CD4-positive, alpha-beta T cell treated with Interleukin-4 for 1 hour (primary cell): ENCODE results near the gene CTNNA2.

Source experiments
- DNase-seq, 2 donors: peaks; one replicate each; pipeline ENCODE4 v3.0.0-alpha.2; 2020 to 2022

Gene CTNNA2

DNA sequence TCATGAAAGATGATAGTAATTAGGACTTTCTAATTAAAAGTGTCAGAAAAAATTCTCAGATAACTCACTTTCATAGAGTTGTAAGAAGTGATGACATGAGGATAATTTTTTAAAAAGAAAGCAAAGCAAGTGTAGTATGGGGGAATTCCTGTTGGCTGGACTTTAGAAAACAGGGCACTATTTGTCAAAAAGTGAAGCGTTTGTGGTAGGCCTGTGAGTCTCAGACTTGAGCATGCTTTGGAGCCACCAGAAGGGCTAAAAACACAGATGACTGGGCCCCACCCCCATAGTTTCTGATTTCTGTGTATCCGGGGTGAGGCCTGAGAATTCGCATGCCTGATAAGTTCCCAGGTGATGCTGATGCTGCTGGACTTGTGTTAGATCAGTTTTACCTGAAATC, 1014.3 kb downstream of the CTNNA2 start:
- no peak for DNase-seq

DNA sequence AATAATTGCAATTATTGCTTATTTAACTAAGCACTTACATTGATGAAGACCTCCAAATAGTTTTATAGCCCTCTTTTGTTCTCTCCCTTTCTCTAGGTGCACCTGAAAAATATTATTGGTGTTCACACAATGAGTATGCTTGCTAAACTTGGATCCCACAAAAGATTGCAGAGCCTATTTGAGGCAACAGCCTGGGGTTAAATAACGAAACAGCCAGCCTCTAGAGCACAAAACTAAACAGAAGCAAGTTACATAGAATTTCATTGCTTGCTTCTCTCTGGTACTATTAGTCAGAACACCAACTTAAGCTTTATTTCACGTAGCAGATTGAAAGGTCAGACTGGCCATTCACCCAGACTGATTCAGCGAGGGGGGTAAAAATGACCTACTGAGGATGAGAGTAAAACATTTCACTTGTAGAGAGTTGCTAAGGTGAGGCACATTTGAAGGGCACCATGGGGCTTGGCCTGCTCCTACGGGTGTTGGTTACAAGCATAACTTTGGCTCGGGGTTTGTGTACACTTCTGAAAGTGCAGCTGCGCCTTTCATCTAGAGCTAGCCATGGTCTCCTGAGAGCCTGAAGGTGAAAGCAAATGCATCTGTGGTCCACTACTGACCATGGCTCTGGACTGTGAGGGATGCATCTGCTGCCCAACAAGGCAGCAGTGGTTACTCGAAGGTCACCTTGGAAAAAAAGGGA, 1016.8 kb downstream of the CTNNA2 start:
- DNase-seq, result no peak

DNA sequence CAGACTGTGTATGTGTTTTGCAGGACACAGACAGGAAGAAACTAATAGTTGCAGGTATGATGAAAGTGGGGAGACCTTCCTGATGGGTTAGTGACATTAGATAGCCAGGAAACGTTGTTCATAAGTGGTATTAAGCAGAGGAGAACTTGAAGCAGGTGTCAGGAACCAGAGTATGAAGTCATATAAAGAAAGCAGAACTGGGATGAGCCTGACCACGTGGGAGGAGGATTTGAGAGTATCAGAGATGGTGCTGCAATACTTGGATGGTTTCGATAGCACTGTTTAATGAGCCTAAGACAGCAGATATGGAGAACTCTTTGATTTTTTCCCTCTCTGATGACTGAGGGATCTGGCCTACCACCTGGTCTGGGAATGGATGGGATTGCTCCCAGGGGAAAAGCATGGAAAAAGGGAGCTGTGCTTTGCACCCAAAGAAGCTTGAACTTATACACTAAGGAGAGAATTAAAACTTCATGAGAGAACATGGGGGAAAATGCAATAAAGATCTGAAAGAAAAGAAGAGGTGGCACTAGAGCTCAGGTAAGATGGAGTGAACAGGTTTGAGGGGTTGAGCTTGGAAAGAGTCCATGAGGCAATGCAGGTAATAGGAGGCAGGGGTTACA, 1017.7 kb downstream of the CTNNA2 start:
- no peak for DNase-seq

DNA sequence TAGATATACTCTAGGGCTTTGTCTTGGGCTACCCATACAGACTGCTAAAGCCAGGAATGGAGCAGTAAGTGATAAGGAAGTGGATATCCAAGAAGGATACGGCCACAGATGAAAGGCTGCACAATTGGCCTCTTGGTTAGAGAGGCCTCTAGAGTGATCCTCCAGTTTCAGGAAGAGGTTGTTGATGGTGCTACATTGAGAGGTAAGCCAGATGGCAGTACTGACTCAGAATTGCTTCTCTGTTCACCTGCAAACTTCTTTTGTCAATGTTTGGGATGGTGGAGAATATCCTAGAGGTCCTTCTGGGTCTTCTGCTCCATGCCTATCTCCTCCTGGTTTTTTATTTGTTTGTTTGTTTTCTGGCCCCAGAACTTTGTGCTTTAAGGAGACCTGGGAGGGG, 1018.5 kb downstream of the CTNNA2 start:
- no peak for DNase-seq

DNA sequence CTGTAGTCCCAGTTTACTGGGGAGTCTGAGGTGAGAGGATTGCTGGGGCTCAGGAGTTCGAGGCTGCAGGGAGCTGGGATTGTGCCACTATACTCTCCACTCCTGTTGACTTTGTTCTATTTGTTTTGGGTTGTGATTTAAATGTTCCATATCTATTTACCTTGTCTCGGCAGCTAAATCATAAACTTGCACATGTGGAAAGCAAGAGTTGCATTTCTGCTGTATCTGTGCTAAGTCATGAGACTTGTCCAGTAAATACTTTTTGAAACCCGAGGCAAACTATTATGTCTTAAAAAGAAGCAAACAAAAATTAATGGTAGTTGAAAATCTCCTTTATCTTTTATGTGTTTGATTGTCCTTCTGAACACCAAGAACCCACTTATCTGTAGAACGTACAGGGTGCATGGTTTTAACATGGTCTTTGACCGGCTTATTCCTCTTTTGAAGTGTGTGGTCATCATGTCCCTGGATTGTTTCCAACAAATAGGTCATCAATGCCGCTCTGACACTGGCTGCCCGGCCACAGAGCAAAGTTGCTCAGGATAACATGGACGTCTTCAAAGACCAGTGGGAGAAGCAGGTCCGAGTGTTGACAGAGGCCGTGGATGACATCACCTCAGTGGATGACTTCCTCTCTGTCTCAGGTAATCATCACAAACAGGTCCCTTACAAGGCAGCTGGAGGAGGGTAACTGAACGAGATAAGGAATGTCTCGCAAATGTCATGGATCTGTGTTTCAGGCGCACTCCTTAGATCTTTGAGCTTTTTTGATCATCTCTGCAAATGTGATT, 1032.8 kb downstream of the CTNNA2 start:
- DNase-seq, result no peak

DNA sequence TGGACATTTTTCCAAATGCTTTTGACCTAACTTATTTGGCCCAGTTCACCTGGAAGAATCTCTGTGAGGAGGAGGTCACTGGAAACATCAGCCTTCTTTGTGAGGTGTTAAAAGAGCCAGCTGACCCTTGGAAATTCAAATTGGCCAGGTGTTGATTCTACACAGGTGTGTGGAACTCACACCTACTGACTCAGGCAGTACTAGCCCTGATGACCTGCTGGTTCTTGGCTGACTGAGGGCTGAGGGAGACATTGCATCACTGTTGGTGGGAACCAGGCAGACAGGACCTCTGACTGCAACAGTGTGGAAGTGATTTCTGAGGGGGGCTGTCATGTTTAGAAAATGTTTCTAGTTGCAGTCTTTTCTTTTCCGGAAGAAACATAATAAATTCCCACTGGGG, 1033.9 kb downstream of the CTNNA2 start:
- no peak for DNase-seq

DNA sequence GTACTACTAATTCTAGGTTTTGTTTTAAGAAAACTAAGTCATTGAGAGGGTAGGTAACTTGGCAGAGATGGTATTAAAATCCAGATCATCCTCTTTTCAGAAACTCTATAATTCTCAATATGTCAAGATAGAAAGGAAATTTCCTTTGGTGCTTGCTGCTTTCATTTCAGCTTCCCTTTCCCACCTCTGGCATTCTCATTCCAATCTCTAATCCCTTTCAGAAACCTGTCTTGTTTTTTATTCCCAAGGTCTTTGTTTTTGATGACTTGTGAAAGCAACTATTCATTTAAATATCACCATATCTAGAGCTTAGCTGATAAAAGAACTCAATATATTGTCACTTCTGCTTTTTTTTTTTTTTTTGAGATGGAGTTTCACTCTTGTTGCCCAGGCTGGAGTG, 1034.5 kb downstream of the CTNNA2 start:
- no peak for DNase-seq

DNA sequence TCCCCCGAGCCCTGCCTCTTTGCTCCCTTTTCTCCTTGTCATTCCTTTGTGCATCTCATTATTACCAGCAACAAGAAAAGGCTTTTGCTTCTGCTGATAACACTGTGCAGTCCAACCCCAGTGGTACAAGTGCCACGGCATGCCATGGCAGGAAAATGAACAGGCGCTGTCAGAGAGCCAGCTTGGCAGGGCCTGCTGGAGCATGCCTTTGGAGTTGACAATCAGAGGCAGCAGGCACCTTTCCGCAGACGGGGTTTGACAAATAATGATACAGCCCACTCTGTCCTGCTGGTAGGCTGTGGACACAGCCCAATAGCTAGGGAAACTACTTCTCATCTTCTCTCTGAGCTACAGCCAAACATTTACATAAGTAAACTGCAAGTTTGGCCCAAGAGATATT, 1035.6 kb downstream of the CTNNA2 start:
- no peak for DNase-seq

DNA sequence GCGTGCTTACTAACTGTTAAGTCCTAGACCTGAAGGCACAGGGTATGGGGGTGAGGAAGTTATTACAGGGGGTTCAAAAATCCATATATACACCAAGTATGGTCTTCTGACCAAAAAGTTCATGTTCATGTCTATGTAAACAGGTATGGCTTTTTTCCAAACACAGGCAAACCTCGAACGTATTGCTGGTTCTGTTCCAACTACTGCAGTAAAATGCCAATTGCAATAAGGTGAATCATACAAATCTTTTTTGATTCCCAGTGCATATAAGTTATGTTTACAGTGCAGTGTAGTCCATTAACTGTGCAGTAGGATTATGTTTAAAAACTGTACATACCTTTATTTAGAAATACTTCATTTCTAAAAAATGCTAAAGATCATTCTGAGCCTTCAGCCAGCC, 1037.0 kb downstream of the CTNNA2 start:
- DNase-seq, result no peak

DNA sequence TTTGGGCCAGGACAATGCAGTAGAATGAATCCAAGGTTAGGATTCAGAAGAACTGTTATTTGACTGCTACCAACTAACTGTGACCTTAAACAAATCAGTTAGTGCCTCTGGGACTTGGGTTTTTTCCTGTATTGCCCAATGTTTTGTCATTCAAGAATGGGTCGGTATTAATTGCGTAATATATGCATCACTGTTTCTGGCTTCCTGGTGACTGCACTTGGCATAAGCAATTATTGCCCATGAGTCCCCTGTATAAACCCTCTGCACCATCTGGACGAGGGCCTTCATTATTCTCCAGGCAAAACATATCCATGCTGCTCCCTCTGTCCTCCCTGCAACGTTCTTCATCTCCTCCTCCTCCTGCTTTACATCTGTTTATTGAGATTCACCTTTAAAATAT, 1047.5 kb downstream of the CTNNA2 start:
- no peak for DNase-seq

DNA sequence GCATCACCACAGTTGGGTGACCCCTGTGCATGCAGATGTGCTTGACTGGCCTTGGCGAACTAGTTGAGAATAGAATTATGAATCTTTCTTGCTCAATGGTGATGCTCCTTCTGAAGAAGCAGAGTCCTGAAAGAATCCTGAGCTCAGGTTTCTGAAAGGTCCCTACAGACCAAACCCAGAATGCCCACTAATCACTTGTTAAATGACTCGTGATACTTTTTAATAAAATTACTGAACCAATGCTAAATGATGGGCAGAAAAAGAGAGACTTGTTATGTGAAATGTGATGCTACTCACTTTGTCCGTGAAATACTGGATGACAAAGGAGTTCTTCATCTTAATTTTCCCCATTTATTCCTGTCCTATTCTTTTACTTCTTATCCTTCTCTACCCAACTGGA, 1055.2 kb downstream of the CTNNA2 start:
- no peak for DNase-seq

DNA sequence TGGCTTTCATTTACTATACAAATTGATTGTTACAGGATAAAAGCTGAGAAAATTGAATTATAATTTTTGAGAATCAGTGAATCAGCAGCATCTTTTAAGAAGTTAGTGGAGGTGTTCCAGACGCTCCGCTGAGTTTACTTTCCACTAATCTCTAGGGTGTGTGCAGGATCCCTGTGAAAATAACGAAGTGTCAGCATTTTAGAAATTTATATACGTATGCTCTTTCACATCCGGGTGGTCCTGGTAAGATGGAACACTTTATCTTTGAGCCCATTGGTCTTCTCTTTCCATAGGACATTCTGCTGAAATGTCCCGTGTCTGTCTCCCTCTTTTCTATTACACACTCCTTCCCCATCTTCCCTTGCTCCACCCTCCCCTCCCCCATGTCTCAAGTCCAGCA, 1060.3 kb downstream of the CTNNA2 start:
- DNase-seq, result no peak

DNA sequence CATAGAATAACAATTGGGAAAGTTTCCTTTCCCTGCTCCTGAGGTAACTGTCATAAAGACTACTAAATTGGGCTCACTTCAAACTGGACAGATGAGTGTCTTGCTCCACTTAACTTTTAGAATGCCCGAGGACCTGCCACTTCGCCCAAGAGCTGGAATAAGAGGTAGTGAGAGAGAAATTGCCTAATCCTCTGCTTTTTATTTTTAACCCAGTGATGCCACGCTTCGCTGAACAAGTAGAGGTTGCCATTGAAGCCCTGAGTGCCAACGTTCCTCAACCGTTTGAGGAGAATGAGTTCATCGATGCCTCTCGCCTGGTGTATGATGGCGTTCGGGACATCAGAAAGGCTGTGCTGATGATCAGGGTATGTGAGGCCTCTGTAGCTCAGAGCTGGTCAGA, 1061.1 kb downstream of the CTNNA2 start:
- no peak for DNase-seq

DNA sequence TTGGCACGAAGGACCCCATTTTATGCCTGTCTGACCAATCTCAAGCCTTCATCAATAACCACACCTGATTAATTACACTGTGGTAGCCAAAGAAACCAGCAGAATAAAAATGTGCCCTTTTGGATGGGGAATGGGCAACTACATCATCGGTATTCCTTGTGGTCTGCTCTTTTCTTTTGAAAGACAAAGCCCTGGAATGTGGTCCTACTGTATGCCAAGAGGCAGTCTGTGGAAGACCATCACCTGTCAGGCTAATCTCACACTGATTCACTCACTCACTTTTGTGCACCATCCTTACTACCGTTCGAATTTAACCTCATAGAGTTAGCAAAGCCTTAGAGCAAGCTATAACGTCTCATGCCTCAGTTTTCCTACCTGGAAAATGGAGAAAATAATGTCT, 1066.9 kb downstream of the CTNNA2 start:
- DNase-seq, result no peak

DNA sequence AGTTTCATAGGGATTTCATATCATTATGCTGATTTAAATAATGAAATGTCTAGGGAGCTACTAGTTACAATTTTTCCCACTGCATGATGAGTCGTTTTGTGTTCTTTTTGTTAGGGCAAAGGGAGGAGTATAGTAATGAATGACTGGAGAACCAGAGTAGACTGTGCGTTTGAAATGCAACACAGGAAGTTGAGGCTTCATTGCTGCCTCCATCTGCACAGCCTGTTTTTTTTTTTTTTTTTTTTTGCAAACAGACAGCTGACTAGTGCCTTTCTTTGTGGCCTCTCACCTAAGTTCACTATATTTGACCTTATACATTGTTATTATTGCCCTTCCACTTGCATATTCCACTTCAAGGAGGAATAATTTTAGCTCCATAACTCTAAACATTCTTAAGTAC, 1078.4 kb downstream of the CTNNA2 start:
- no peak for DNase-seq

DNA sequence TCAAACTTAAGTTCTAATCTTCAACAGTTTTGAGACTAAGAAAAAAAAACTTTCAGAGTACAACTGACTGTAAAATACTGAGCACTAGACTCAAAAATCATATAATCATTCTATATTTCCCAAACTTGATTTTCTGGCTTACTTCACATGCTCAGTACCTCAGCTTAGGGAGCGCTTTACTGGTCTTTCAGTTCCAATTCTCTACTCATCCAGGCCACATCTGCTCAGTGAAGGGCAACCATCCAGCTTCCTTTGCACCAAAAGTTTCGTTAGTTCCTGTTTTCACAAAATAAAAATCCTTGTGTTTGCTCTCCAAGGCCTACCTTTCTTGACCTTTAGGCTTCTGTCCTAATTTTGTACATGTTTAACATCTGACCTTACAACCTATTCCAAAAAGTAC, 1079.3 kb downstream of the CTNNA2 start:
- no peak for DNase-seq

DNA sequence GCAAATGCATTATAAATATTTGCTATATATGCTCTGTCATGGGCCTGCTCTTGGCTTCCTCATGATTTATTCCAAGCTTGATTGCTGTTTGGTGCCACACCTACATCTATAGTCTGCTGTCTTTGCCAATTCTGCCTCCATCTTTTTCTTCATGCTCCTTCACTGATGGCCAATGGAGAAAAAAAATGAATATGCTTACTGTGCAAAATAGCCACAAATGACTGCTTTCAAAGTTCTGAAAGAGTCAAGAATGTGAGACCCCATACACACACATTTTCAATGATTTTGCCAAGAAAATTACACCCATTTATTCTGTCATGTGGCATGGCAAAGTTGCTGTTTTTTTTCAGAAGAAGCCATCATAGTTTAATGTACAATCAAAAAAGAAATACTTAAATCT, 1097.3 kb downstream of the CTNNA2 start:
- DNase-seq, result no peak

DNA sequence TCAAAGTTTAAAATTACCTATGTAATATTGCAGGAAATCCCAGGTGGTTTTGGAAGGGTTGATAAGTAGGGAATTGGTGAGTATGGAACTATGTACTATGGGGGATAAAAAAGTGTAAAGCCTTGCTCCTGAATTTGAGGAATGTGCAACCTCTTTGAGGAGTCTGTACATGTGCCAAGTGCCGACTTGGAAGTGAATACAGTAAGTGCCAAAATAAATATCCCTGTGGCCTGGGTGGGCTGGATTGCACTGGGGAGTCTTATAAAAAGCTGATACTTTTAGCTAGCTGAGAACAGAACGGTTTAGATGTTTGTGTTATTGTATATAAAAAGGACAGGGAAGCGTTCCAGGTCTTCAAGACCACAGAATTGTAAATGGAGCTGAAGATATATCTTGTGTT, 1108.8 kb downstream of the CTNNA2 start:
- no peak for DNase-seq

DNA sequence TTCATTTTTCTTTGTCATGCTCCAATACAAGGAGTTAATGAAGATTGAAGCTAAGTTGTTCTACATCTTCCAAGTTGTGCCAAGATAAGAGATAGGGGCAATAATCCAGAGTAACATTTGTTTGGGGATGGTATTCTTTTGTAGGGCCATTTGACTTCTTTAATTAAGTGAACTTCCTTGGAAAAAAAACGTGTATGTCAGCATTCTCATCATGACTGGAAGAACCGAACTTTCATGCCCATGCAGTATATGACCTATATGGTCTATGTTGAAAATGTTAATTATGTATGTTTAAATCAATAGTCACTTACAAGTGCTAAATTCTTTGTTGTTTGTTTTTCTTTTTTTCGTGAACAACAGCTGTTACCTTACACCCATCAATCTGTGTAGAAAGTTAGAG, 1111.2 kb downstream of the CTNNA2 start:
- DNase-seq, result no peak

DNA sequence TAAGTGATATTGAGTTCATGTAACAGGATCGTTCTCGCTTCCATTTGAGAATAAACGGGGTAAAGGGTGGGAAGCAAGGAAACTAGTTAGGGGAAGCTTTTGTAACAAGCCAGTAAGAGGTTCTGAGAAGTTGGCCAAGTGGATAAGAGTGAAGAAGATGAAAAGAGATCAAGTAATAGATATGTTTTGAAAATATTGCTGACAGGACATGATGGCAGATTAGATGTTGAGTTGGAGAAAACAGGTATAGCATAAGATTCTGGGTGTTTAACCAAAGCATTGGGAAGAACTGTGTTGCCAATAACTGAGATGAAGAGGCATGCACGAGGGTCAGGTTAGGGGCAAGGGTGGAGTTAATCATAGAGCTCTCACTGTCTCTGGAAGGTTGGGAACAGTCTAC, 1121.7 kb downstream of the CTNNA2 start:
- DNase-seq, result no peak

DNA sequence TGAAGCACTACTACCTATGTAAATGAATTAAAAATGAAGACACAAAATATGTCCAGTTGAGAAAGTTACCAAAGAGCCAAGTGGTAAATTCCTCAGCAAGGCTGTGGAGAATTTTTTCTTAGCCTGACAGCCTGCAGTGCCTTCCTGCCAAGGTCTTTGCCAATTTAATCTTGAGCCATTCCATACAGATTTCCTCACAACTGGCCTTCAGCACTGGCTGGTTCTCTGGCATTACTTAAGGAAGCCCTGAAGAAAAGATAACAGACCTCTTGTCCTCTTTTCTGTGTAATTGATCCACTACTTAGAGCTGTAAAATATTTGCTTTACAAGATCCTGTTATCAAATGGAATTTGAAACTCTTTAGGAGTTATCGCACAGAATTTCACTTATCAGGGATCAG, 1125.9 kb downstream of the CTNNA2 start:
- DNase-seq, result no peak

DNA sequence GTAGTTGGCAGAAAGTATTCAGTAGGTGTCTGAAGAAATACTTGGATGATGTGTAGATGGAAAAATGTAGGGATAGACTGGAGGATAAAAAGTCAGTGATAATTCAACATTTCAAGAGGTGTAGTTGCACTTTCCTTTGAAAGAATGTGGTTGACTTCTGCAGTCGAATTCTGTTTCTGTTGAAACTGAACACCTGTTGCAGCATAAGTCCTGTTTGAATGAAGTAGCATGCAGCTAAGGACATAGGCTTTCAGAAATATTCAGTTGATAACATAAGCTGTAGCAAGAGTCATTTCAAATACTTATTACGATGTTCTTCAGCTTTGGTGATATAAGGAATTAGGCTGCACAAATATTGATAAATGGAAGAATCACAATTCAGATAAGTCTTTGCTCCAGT, 1129.6 kb downstream of the CTNNA2 start:
- no peak for DNase-seq

DNA sequence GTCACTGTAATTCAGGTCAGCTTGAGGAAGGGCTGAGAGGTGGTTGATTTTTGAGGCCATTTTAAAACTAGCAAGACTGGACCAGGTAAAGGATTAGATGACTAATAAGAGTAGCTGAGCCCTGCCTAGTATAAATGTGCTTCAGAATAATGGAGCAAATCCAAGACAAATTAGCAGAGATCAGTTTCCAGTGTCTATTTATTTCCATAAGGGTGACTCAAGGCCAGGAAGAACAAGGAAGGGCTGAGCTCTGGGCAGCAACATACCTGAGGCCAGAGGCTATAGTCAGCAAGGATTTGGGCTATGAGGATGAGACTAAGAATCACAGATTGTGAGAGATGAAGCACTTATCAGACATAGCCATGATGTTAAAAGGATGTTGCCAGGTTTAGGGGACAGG, 1130.7 kb downstream of the CTNNA2 start:
- no peak for DNase-seq

DNA sequence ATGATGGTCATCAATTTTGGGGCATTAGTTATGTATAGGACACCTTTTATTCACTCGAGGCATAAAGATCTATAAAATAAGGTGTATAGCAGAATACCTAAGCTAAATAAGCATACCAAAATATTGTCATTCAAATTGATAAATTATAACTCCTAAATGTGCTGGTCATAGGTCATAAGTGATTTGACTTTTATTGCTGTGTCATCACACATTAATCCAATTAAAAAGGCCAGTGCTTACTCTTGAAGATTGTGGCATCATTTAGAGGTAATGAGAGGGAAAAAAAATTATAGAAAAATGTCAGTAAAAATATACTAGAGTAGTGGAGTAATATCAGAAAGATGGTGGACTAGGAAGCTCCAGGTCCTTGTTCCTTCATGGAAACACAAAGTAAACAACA, 1138.6 kb downstream of the CTNNA2 start:
- DNase-seq, result no peak
